ENCODE measurements around the gene COQ2.
"Not testable (repeated sequence)": the region's sequence is repeated elsewhere in the genome, so short reads cannot be mapped to it uniquely, and the experiment has no call there.

The COQ2 gene

DNA sequence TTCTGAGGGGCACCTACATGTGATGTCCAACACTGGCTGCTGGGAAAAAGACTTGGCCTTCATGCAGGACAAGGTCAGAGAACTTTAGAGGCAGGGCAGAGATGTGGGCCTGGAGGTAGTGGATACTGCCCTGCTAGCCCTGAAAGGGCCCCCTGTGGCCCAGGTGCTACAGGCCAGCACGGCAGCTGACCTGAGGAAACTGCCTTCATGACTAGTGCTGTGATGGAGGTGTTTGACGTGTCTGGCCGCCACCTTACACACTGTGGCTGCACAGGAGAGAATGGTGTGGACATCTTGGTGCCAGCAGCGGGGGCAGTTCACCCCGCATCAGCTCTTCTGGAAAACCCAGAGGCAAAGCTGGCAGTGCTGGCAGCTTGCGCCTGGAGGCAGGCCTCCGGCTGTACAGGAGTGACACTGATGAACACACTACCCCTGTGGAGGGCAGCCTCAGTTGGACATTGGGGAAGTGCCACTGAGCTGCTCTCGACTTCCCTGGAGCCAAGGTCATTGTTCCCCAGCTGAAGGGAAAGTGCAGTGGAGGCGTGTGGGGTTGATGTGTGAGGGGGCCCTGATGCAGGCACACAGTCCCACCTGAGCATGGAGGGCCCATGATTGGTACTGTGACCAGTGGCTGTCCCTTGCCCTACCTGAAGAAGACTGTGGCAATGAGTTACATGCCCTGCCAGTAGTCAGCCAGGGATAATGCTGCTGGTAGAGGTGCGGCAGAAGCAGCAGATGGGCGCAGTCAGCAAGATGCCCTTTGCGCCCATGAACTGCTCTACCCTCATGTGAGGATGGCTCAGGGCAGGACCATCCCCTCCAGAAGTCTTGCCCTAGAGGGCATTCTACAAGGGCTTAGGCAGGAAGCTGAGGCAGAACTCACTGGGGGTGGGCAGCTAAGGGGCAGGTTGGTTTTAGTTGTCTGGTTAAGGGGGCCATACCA is 36.9 kb downstream of the COQ2 start:
- DNase-seq (ENCODE audit: low spot score): no peak

DNA sequence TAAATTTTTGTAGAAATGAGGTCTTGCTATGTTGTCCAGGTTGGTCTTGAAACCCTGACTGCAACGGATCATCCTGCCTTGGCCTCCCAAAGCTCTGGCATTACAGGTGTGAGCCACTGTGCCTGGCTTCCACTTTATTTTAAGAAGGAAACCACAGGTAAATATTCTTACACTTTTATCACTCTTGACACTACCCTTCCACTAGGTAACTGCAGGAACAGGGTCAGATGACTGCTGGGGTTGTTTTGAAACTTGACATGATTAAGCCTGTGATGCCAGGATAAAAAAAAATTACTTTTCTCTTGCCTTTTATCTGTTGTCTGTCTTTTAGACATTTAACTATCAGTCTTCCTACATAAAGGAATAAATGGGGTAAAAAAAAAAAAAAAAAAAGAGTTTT is 43.5 kb downstream of the COQ2 start:
- TF ChIP-seq, protein P1, sequence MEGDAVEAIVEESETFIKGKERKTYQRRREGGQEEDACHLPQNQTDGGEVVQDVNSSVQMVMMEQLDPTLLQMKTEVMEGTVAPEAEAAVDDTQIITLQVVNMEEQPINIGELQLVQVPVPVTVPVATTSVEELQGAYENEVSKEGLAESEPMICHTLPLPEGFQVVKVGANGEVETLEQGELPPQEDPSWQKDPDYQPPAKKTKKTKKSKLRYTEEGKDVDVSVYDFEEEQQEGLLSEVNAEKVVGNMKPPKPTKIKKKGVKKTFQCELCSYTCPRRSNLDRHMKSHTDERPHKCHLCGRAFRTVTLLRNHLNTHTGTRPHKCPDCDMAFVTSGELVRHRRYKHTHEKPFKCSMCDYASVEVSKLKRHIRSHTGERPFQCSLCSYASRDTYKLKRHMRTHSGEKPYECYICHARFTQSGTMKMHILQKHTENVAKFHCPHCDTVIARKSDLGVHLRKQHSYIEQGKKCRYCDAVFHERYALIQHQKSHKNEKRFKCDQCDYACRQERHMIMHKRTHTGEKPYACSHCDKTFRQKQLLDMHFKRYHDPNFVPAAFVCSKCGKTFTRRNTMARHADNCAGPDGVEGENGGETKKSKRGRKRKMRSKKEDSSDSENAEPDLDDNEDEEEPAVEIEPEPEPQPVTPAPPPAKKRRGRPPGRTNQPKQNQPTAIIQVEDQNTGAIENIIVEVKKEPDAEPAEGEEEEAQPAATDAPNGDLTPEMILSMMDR (IDR thresholded peaks at IDR 0.05; ENCODE audit: extremely low read depth, missing control alignments): no peak
- DNase-seq (ENCODE audit: low spot score): no peak

More for the DNA sequence above, 36.9 kb downstream of the COQ2 start:
- TF ChIP-seq, protein P1 (IDR thresholded peaks at IDR 0.05; ENCODE audit: extremely low read depth, missing control alignments): no peak

DNA sequence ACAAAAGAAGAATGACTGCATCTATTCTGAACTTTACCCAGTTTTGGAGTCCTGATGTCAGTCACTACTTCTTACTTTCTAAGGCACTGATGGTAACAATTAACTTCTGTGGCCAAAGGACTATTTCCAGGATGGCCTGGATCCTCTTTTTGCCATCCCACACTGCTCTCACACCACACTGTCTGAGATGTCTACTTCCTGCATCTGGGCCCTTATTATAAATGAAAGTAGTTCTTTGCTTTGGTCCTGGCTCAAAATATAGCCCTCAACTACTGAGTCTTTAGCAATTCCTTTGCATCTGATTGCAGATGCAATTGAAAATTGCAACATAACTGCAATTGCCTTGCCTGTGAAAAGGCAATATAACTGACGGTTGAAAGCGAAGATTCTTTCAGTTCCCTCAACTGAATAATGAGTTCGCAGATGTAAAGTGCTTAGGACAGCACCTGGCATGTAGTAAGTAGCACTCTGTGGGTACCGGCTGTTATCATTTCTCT is 44.2 kb downstream of the COQ2 start:
- TF ChIP-seq, protein P1 (IDR thresholded peaks at IDR 0.05; ENCODE audit: extremely low read depth, missing control alignments): no peak
- DNase-seq (ENCODE audit: low spot score): peak; percentile 38

DNA sequence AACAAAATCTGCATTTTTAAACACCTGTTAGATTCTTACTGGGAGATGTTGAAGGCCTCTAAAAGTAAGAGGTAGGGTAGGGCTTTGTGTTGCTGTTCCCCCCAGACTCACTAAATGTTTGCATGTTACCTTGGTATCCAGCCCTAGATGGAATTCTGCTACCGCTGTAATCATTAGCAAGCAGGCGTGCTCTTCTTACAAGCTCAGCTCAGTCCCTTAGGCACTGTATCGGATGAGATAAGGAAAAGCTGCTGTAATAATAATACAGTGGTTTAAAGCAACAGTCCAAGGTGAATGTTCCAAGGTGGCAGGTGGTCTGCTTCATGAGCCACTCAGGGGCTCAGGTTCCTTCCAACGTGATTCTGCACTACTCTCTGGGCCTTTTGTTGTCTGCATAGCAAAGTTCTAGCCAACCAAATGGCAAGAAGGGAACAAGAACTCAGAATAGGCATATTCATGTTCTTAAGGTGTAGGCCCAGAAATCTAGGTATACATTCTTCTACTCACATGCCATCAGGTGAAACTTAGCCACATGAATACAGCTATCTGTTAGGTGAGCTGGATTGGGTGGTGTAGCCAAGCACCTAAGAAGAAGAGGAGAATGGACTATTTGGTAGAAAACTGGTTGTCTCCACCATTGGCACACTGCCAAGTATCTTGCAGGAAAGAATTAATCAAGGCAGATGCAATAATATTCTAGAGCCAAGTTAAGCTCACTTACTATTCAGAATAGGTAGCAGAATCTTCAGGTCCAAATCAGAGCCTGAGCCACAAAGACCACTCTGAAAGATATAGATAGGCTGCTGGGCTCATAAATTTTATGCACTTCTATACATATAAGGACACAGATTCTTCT is 46.0 kb downstream of the COQ2 start:
- TF ChIP-seq, protein P1 (IDR thresholded peaks at IDR 0.05; ENCODE audit: extremely low read depth, missing control alignments): no peak
- DNase-seq (ENCODE audit: low spot score): no peak

DNA sequence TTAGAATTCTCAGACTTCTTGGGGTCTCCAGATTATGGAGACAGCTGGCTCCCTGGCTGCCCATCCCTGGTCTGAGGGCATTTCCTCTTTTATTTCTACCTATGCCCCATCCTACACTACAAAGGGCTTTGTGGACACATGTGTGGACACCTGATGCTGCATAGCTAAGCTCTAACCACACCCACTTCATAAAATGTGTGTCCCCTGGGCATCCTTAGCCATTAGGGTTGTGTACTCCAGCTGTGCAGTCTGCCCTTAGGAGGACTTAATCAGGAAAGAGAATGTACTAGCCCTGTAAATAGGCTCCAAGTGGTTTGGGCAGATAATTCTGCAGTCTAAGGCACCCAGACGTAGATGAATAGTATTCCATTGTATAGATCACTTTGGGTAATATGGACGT is 47.0 kb downstream of the COQ2 start:
- no peak for DNase-seq (ENCODE audit: low spot score)

DNA sequence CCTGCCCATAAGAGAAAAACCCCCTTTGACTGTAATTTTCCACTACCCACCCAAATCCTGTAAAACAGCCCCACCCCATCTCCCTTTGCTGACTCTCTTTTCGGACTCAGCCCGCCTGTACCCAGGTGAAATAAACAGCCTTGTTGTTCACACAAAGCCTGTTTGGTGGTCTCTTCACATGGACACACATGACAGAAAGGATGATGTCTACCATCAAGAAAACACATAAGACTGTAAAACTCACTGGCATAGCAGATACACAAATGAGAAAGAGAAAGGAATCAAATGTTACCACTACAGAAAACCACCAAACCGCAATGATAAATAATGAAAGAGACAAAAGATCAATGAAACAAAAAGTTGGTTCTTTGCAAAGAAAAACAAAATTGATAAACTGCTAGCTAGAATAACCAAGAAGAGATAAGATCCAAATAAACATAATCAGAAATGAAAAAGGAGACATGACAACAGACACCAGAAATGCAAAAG is 48.9 kb downstream of the COQ2 start:
- DNase-seq (ENCODE audit: low spot score): not testable (repeated sequence)

More for the DNA sequence above, 47.0 kb downstream of the COQ2 start:
- TF ChIP-seq, protein P1 (IDR thresholded peaks at IDR 0.05; ENCODE audit: extremely low read depth, missing control alignments): no peak

DNA sequence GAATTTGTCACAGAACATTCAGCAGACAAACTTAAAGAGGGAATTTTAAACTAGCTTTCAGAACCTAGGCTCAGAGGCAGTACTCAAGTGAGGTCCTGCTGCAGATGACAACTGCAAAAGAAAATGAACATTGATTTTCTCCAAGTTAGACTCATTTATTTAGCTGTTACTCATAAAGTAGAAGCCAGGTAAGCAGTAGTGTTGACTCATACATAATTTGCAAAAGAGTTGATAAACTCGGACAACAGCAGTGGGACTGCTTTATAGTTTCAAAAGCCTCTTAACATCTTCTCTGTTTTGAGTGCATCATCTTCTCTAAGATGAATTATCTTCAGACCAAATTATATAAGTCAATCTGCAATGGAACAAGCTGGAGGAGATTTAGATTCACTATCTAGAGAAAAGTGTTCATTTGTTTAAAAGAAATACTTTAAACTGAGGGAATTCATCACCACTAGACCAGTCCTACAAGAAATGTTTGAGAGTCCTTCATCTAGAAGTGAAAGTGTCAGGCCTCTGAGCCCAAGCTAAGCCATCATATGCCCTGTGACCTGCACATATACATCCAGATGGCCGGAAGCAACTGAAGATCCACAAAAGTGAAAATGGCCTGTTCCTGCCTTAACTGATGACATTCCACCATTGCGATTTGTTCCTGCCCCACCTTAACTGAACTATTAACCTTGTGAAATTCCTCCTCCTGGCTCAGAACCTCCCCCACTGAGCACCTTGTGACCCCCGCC is 49.5 kb downstream of the COQ2 start:
- TF ChIP-seq, protein P1 (IDR thresholded peaks at IDR 0.05; ENCODE audit: extremely low read depth, missing control alignments): no peak
- no peak for DNase-seq (ENCODE audit: low spot score)

DNA sequence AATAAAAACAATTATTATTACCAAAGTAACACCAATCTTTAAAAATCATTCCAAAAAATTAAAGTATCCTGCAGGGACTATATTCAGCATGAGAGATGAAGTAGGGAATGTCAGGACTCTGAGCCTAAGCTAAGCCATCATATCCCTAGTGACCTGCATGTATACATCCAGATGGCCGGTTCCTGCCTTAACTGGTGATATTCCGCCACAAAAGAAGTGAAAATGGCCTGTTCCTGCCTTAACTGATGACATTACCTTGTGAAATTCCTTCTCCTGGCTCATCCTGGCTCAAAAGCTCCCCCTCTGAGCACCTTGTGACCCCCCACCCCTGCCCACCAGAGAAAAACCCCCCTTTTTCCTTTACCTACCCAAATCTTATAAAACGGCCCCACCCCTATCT is 50.2 kb downstream of the COQ2 start:
- DNase-seq (ENCODE audit: low spot score): not testable (repeated sequence)

All from GM20000 (cell line).